HG02938 (cell line): ENCODE data around the gene MEIS2.

ENCODE experiments used
- ATAC-seq: cut with Tn5 transposase; IDR thresholded peaks from one replicate; pipeline ENCODE4 v1.9.1; 2021; ENCODE audit warnings: mild to moderate bottlenecking, moderate library complexity; ENCODE audit not compliant: unreplicated experiment

Gene MEIS2

GRCh38 chr15:36882056-36882455, 218.3 kb downstream of the MEIS2 start:
- ATAC-seq = no peak

- no peak for ATAC-seq
Observed at GRCh38 chr15:36881516-36881915, 218.8 kb downstream of the MEIS2 start.

- ATAC-seq = no peak
Observed at GRCh38 chr15:36880913-36881460, 219.4 kb downstream of the MEIS2 start.

- ATAC-seq = no peak
Observed at GRCh38 chr15:36880224-36880912, 220.0 kb downstream of the MEIS2 start.

- no peak for ATAC-seq
Observed at GRCh38 chr15:36879568-36880222, 220.7 kb downstream of the MEIS2 start.

DNA sequence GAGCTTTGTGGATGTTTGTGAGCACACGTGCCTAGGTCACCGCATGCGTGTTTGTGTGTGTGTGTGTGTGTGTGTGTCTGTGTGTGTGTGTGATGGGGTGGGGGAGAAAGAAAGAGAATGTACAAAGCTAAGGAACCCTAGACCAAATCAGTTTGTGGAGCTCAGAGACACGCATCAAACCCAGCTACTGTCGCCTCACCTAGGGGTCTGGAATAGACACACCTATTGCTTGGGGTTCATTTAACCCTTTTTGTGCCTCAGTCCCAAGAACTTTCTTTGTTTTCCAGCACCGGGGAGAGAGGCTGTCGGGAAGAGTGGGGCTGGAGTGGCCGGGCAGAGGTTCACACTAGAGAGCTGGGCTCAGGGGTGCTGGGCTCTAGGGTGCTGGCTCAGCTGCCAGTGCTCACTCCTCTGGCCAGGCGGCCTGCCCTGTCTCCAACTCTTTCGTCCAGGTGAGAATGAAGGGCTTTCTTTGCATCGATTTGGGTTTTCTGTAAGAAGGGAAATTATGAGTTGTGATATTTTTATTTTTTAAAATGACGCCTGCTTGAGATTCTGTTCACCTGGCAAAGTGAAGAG, 221.6 kb downstream of the MEIS2 start:
- ATAC-seq = no peak

DNA sequence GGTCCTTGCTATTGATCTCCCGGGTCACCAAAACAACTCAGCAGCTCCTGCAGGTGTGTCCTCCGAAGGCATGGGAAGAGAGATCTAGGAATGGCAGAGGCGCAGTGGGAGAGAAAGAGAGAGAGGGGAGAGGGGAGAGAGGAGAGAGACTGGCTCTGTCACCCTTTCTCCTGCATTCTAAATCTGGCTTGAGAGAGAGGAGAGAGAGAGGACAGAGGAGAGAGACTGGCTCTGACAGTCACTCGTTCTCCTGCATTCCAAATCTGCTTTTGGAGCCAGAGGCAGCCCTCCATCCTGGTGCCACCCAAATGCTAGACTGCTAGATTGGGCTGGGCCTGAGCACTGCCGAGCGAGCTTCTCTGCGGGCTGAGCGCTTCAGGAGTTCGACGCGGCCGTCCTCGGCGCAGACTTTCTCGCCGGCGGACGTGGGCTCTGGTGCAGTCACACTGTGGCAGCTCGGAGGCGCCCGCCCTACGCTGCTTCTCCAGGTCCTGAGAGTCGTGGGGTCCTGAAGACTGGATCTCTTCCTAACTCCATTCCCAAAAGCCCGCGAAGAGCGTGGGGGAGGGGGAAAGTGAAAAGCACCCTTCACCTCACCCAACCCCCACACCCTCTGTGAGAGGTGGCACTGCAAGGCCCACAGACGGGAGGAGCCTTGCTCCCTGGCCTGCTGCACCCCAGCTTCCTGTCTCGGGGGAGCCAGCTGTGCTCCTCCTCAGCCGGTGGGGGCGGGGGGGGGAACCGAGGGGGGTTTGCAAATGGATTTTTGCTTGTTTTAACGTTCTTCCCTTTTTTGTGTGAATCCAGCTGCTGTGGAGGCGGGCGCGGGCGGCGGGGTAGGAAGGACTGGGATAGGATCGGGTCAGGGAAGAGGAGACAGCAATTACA, 222.3 kb downstream of the MEIS2 start:
- no peak for ATAC-seq

GRCh38 chr15:36877294-36877693, 223.1 kb downstream of the MEIS2 start:
- ATAC-seq = no peak

- no peak for ATAC-seq
Observed at GRCh38 chr15:36875740-36876334, 224.5 kb downstream of the MEIS2 start.

DNA sequence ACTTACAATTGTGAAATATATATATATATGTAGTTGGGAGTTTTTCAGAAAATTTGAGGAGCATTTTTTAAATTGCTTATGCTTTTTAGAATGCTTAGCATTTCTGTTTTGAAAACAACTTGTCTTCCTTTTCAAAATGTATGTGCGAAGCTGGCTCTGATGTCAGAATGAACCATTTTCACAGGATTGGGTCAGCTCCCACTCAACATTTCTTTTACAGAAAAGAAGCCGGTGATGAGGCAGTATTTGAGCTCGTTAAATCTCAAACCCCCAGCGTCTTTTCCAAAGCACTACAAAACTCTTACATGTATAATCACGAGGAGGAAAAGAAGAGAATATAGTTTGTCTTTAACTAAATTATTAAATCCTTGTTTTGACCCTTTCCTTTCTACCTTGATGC, 225.4 kb downstream of the MEIS2 start:
- ATAC-seq = no peak

GRCh38 chr15:36867436-36867835, 232.9 kb downstream of the MEIS2 start:
- ATAC-seq = no peak

DNA sequence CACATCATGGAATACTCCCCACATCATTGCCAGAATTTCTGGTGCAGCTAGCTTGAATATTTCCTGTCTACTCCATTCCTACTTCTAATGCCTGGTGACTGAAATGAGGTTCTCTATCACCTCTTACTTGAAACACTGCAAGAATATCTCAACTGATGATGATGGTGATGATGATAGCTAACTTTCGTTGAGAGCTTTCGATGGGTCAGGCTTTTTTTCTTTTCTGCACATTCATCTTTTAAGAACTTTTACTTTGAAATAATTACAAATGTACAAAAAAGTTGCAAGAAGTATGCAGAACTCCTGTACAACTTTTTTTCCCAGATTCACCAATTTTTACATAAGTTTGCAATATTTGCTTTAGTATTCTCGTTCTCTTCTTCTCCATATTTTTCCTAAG, 233.5 kb downstream of the MEIS2 start:
- no peak for ATAC-seq

DNA sequence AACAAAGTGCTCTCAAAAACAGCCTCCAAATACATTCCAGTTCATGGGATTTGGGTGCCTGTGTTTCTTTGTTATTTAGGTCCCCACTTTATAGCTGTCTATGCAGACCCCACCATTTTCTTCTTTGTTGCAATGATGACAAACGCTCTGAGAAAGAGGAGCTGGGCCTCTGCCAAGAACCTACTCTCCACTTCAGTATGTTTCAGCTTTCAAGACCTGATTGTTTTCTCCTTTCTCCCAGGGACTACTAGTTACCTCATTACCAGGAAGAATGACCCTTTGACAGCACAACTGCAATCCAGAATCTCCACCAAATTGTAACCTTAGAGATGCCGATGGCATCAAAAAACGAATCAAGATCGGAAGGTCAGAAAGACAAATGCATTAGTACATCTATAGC, 236.8 kb downstream of the MEIS2 start:
- ATAC-seq = no peak

DNA sequence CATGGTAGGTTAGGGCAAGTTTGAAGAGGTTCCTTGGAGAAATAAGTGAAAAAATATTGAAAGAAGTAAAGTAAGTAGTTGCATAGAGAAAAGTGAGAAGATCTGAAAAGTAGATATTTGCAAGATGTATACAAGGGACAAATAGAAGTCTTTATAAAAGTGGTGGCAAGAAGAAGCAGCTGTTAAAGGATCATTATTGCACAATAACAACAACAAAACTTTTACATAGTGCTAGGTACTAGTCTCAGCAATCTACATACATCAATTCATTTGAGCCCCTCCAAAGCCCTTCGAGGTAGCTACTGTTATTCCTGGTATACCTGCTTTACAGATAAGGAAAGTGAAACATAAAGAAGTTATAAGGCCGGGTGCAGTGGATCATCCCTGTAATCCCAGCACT, 239.6 kb downstream of the MEIS2 start:
- ATAC-seq = no peak

GRCh38 chr15:36858423-36858822, 241.9 kb downstream of the MEIS2 start:
- no peak for ATAC-seq

GRCh38 chr15:36856339-36856973, 243.9 kb downstream of the MEIS2 start:
- no peak for ATAC-seq

DNA sequence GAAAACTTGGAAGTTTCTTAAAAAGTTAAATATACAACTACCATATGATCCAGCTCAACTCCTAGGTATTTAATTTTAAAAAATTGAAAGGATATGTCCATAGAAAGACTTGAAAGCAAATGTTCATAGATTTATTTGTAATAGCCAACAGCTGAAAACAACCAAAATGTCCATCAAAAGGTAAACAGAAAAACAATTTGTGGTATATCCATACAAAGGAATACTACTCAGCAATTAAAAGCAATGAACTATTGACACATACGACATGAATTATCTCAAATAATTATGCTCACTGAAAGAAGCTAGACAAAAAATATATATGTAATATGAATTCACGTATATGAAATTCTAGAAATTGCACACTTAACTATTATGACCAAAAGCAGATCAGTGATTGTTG, 249.5 kb downstream of the MEIS2 start:
- ATAC-seq = no peak

GRCh38 chr15:36845270-36845669, 255.1 kb downstream of the MEIS2 start:
- no peak for ATAC-seq

DNA sequence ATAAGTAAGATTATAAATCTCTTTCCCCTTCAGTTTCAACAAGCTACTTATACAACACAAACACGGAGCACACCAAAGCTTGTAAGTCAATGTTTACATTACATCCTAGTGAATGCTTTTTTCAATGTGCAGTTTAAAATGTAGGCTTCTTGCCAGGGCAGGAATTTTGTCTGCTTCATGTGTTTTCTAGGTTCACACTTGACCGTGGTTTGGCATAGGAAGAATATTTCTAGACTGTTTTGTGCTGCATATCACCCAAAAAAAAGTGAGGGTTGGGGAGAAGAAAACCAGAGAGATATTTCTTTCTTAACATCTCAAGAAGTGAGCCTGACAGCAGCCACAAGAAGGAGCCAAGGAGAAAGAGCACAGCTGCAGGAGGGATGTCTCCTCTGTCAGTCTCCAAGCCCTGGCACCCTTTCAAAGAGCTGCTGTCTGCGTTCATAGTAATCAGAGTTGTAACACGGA, 255.8 kb downstream of the MEIS2 start:
- no peak for ATAC-seq

DNA sequence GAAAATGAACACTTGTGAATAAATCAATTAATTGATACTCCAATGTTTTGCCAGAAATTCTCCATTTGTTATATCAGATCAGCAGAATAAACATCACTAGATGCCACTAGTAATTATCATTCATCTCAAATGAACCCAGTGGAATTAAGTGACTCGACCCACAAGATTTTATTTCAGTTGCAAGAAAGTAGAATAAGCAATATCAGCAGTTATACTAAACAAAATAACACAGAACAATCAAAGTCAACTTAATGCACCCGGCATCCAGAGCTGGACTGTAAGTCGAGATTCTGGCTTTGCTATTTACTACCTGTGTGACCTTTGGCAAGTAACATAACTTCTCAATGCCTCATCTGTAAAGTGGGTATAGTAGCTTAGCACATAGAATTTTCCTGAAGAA, 256.5 kb downstream of the MEIS2 start:
- ATAC-seq = no peak
